K562 (cell line): Measurements from ENCODE around the gene MAP1LC3B2. TPM values are rescaled to one million over a fixed set of nuclear protein-coding genes. Genes with fewer than 3 reads are reported as not detected.

Experiments
- ATAC-seq: fragments of 200-7000 bp; cut with Tn5 transposase; 3 replicates; pipeline ENCODE4 v1.9.1; 2020; ENCODE audit warnings: moderate library complexity
- BruUV-seq: library from RNA; stranded (reverse); fragments of 400-500 nt; replicated peaks from 2 replicates; lab custom pipeline; 2021; lab: Mats Ljungman, UMichigan
- CTCF ChIA-PET: fragments of 300-600 bp; formaldehyde crosslinking; extraction: SDS; loops from one replicate; lab custom pipeline; 2021; ENCODE audit warnings: low intra/inter-chr PET ratio; lab: Yijun Ruan, JAX
- POLR2A ChIA-PET: fragments of 300-600, 350-650 bp; sonication (Branson Sonifier 250); formaldehyde crosslinking; extraction: SDS; loops from one replicate; lab custom pipeline; 2021; ENCODE audit warnings: antibody characterized with exemption, inconsistent platforms; lab: Yijun Ruan, JAX
- DNase-seq, 4 experiments: peaks; one replicate each; pipeline versions ENCODE4 v3.0.0 to v3.0.0-alpha.2; 2011 to 2018; ENCODE audit warnings: low spot score in 3 of 4, mixed read lengths in 3 of 4; ENCODE audit errors: extremely low read depth in 1 of 4
- FAIRE-seq: peaks from 2 replicates; lab custom pipeline; 2011; peaks lifted over from hg19 to GRCh38; lab: Jason Lieb, UNC
- H2AFZ ChIP-seq: 2 replicates; pipeline ENCODE4 v1.6.0; 2011; ENCODE audit warnings: low read depth, low read length, control low read depth, inconsistent platforms
- H3K27ac ChIP-seq: fragments of 200-600 bp; 3 replicates; pipeline ENCODE4 v1.8.0; 2011; ENCODE audit warnings: low read depth, mild to moderate bottlenecking, control low read depth, inconsistent platforms, low read length, moderate library complexity, mixed read lengths; ENCODE audit errors: extremely low read depth
- H3K27me3 ChIP-seq, 2 experiments: fragments of 300-600 bp in 1 of 2; 2 replicates in 1 of 2; 3 replicates in 1 of 2; pipeline versions ENCODE4 v1.6.0 to v1.8.0; 2011; ENCODE audit warnings: inconsistent platforms in 2 of 2, low read length in 2 of 2, mild to moderate bottlenecking in 1 of 2, mixed read lengths in 1 of 2, moderate library complexity in 1 of 2; ENCODE audit not compliant: control insufficient read depth in 2 of 2, insufficient read depth in 2 of 2
- H3K36me3 ChIP-seq: fragments of 300-600 bp; 3 replicates; pipeline ENCODE4 v1.8.0; 2011; ENCODE audit warnings: mild to moderate bottlenecking, low read length, inconsistent platforms; ENCODE audit not compliant: control insufficient read depth, insufficient read depth
- H3K4me1 ChIP-seq, 2 experiments: fragments of 200-600 bp in 1 of 2; replicated peaks in 1 of 2; 2 replicates in 1 of 2; 3 replicates in 1 of 2; pipeline versions ENCODE4 v1.5.1 to v1.8.0; 2011; ENCODE audit warnings: inconsistent platforms in 2 of 2, low read length in 2 of 2, mild to moderate bottlenecking in 1 of 2, mixed read lengths in 1 of 2, moderate library complexity in 1 of 2; ENCODE audit not compliant: control insufficient read depth in 2 of 2, insufficient read depth in 2 of 2
- H3K4me2 ChIP-seq: 2 replicates; pipeline ENCODE4 v1.6.1; 2011; ENCODE audit warnings: low read length, control low read depth, inconsistent platforms, mixed read lengths; ENCODE audit not compliant: insufficient read depth
- H3K4me3 ChIP-seq: fragments of 200-600 bp; sonication (generic), shearing (Covaris generic); 2 replicates; pipeline ENCODE4 v1.5.1; 2016; ENCODE audit warnings: control low read depth, inconsistent platforms
- H3K79me2 ChIP-seq: fragments of 200-600 bp; 3 replicates; pipeline ENCODE4 v1.8.0; 2011; ENCODE audit warnings: low read length, inconsistent platforms; ENCODE audit not compliant: control insufficient read depth, insufficient read depth
- H3K9ac ChIP-seq, 2 experiments: 2 replicates each; pipeline versions ENCODE4 v1.6.0 to v1.6.1; 2011; ENCODE audit warnings: low read depth in 2 of 2, low read length in 2 of 2, control low read depth in 1 of 2, inconsistent platforms in 1 of 2, mild to moderate bottlenecking in 1 of 2, mixed read lengths in 1 of 2; ENCODE audit not compliant: insufficient read depth in 1 of 2
- H3K9me1 ChIP-seq: one replicate; pipeline ENCODE4 v1.6.0; 2011; ENCODE audit warnings: inconsistent platforms, mild to moderate bottlenecking, low read length, moderate library complexity; ENCODE audit not compliant: control insufficient read depth, insufficient read depth
- H3K9me3 ChIP-seq: replicated peaks from 2 replicates; pipeline ENCODE4 v1.5.1; 2011; ENCODE audit warnings: low read depth, low read length, inconsistent platforms; ENCODE audit not compliant: control insufficient read depth, insufficient read depth
- H4K20me1 ChIP-seq: replicated peaks from 2 replicates; pipeline ENCODE4 v1.6.1; 2011; ENCODE audit warnings: low read length, inconsistent platforms, mixed read lengths; ENCODE audit not compliant: control insufficient read depth, insufficient read depth
- COPS2 ChIP-seq: fragments of 450-650 bp; conservative IDR thresholded peaks from 2 replicates; pipeline ENCODE4 v1.6.1; 2016; ENCODE audit warnings: mild to moderate bottlenecking, moderate library complexity
- ESRRA ChIP-seq: fragments of 450-650 bp; IDR thresholded peaks from 2 replicates; pipeline ENCODE4 v1.6.1; 2014; ENCODE audit warnings: low read depth, mild to moderate bottlenecking, moderate library complexity, borderline replicate concordance
- MEIS2 ChIP-seq: fragments of 450-650 bp; IDR thresholded peaks from 2 replicates; pipeline ENCODE4 v1.6.1; 2014; ENCODE audit warnings: mild to moderate bottlenecking; ENCODE audit not compliant: partially characterized antibody
- SIN3B ChIP-seq: fragments of 450-650 bp; IDR thresholded peaks from 2 replicates; pipeline ENCODE4 v1.6.1; 2017; ENCODE audit warnings: low read depth, mild to moderate bottlenecking, moderate library complexity
- TCF7 ChIP-seq: sonication (generic); IDR thresholded peaks from 2 replicates; pipeline ENCODE4 v1.6.1; 2016; ENCODE audit warnings: antibody characterized with exemption, borderline replicate concordance
- TRIM24 ChIP-seq, 2 experiments: fragments of 450-650 bp; IDR thresholded peaks; 2 replicates each; pipeline ENCODE4 v1.6.1; 2016
- YY1 ChIP-seq, 3 experiments: IDR thresholded peaks; 2 replicates each; pipeline ENCODE4 v1.6.1; 2011; ENCODE audit warnings: low read length in 2 of 3, mild to moderate bottlenecking in 2 of 3, moderate library complexity in 2 of 3, borderline replicate concordance in 1 of 3, control low read depth in 1 of 3, low read depth in 1 of 3; ENCODE audit not compliant: insufficient read depth in 3 of 3, insufficient replicate concordance in 2 of 3, control insufficient read depth in 1 of 3, insufficient read length in 1 of 3; ENCODE audit errors: extremely low read depth in 1 of 3
- ZFP36 ChIP-seq: fragments of 150-350 bp; IDR thresholded peaks from 2 replicates; pipeline ENCODE4 v1.6.1; 2018; ENCODE audit warnings: low read length, low read depth; ENCODE audit not compliant: partially characterized antibody
- ZFX ChIP-seq: sonication (generic); formaldehyde crosslinking; IDR thresholded peaks from 2 replicates; pipeline ENCODE4 v1.8.0; 2022; ENCODE audit warnings: mild to moderate bottlenecking, missing genetic modification reagents, moderate library complexity
- ZNF263 ChIP-seq: sonication (generic); formaldehyde crosslinking; IDR thresholded peaks from 2 replicates; pipeline ENCODE4 v1.8.0; 2022; ENCODE audit warnings: mild to moderate bottlenecking, missing genetic modification reagents, borderline replicate concordance
- ZNF431 ChIP-seq: sonication (generic); formaldehyde crosslinking; IDR thresholded peaks from 2 replicates; pipeline ENCODE4 v1.8.0; 2022; ENCODE audit warnings: mild to moderate bottlenecking, missing genetic modification reagents
- WGBS: fragments of 100-300 bp; shearing (Covaris generic); methylation state at CpG from one replicate; pipeline ENCODE4 v1.1.6; 2016; ENCODE audit warnings: low coverage, mixed read lengths; ENCODE audit not compliant: insufficient coverage; ENCODE audit errors: missing lambda C conversion rate; 5-methylcytosine and 5-hydroxymethylcytosine counted together
- in situ Hi-C: fragments of 300-500 bp; cut with MboI; formaldehyde crosslinking; loops from 4 replicates; pipeline ENCODE4 v1.15.0; 2018; ENCODE audit warnings: inconsistent platforms, mixed read lengths
- intact Hi-C: fragments of 100-400 bp; cut with micrococcal nuclease; formaldehyde crosslinking; loops from 2 replicates; pipeline ENCODE4 v1.14.2; 2022
- polyA plus RNA-seq, 8 experiments: library from polyadenylated mRNA; depleted of rRNA in 4 of 8; stranded (reverse) in 5 of 8; unstranded in 3 of 8; fragments of >200 nt; fragmentation: Nextera tagmentation in 2 of 8; fragmentation: Illumina TruSeq in 1 of 8; extraction: Ambion mirVana in 2 of 8; extraction: Trizol in 1 of 8; gene quantifications; 2 replicates each; pipeline versions ENCODE4 v1.2.1 to v1.2.3, GENCODE V29; 2011 to 2014; ENCODE audit warnings: inconsistent platforms in 1 of 8, missing spikeins in 1 of 8
- total RNA-seq, 7 experiments: library from RNA; depleted of rRNA in 6 of 7; stranded (reverse); fragments of >200 nt in 6 of 7; fragmentation: Illumina TruSeq in 2 of 7; extraction: Trizol in 2 of 7; gene quantifications; 2 replicates each; pipeline versions ENCODE4 v1.2.1 to v1.2.3, GENCODE V29; 2011 to 2021; ENCODE audit warnings: low replicate concordance in 1 of 7
- TF ChIP-seq, protein P1 (sequence below), 2 experiments: IDR thresholded peaks; 2 replicates each; pipeline ENCODE4 v1.6.1; 2011; ENCODE audit warnings: borderline replicate concordance in 1 of 2, control low read depth in 1 of 2, low read depth in 1 of 2, low read length in 1 of 2, mild to moderate bottlenecking in 1 of 2, mixed read lengths in 1 of 2, moderate library complexity in 1 of 2; ENCODE audit not compliant: insufficient read depth in 1 of 2, insufficient read length in 1 of 2, poor library complexity in 1 of 2, severe bottlenecking in 1 of 2; ENCODE audit errors: extremely low read depth in 1 of 2

MAP1LC3B2 gene
- total and polyA plus RNA-seq, 9 of the 15 experiments (the other 6 are each of a cell fraction or from before 2014, with no cell fraction given): 0.53 to 2.8 (median 0.76) TPM; not detected in 2

DNA sequence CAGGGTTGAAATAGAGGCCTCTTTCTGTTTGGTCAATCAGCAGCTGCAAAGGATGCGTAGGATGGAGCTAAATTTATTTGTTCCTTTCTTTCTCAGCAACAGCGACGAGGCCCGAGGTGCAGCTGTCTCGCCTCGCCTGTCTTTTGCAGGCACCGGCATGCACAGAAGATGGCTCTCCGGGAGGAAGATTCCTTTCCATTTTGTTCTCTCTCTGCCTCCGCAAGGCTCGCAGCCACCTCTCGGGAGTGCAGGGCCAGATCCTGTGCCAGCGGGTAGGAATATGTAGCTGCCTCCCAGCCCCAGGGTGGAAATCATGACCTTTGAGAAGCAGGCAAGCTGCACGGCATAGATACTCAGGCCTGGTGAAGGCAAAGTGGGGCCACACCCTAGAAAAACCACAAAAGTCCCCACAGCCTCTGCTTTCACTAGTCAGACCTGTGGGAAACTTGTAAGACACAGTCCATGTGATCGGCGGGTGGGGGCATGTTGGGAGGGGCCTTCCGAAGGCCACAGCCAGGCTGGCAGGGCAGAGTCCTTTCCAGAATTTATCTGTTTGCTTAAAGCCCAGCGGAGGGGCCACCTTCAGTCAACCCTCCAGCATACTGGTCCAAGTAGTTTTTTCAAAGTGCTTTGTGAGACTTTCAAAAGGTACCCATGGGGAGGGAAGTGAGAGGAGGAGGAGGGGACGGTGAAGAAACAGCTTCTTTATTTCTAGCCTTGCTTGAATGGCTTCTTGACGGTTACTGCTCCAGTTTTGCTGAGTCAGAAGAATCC, at the start of gene MAP1LC3B2 (continued):
- TF ChIP-seq, protein P1, sequence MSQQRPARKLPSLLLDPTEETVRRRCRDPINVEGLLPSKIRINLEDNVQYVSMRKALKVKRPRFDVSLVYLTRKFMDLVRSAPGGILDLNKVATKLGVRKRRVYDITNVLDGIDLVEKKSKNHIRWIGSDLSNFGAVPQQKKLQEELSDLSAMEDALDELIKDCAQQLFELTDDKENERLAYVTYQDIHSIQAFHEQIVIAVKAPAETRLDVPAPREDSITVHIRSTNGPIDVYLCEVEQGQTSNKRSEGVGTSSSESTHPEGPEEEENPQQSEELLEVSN (IDR thresholded peaks at IDR 0.05; ENCODE audit: borderline replicate concordance in 1 of 2, extremely low read depth in 1 of 2, insufficient read depth in 1 of 2, insufficient read length in 1 of 2, low read depth in 1 of 2, low read length in 1 of 2, poor library complexity in 1 of 2, severe bottlenecking in 1 of 2): peak in 1 of 2 experiments; percentile 33
- peak; percentile 44; the same call in 1 of the 2 replicates for TF ChIP-seq ZNF263 (CRISPR knock-in tag)
- peak; percentile 98 for TF ChIP-seq ESRRA
- peak; percentile 62; the same call in 1 of the 2 replicates for TF ChIP-seq ZFX (CRISPR knock-in tag)

DNA sequence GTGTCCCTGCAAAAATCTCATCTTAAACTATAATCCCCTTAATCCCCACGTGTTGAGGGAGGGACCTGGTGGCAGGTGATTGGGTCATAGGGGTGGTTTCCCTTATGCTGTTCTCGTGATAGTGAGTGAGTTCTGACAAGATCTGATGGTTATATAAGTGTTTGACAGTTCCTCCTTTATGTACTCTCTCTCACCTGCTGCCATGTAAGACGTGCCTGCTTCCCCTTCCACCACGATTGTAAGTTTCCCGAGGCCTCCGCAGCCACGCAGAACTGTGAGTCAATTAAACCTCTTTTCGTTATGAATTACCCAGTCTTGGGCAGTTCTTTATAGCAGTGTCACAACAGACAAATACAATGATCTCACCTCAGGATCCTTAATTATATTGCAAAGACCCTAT, 45.2 kb upstream of the MAP1LC3B2 start:
- Histone ChIP-seq H3K9me1 (no peaks in the 10 kb centered on the region), H3K9me3 (no peaks in the 10 kb centered on the region), H2AFZ (no peak overlapping the region), H3K4me3 (no peak overlapping the region), H3K27me3 (no peaks in the 10 kb centered on the region), H4K20me1 (no peaks in the 10 kb centered on the region), H3K79me2 (no peaks in the 10 kb centered on the region), H3K27ac (no peak overlapping the region), H3K4me2 (no peak overlapping the region), H3K4me1 (peaks cover 0 to 7% of the 10 kb centered on the region in 2 experiments; a peak in 2 of 5 replicates), H3K36me3 (no peaks in the 10 kb centered on the region), H3K9ac (no peak overlapping the region)
- ChIA-PET CTCF (no interaction called here), POLR2A (no interaction called here)
- ATAC-seq: no peak
- in situ Hi-C loops: no loop called here
- intact Hi-C loops: no loop called here
- DNase-seq: no peak
- 52% methylated on average over 8 of the region's 8 CpGs for WGBS
- BruUV-seq: no TSS peak
- FAIRE-seq: no peak
- TF ChIP-seq ZFP36 (peak; percentile 21), SIN3B (no peak), ZNF431 (peak; percentile 92), MEIS2 (peak; percentile 22), COPS2 (no peak), TCF7 (no peak), YY1 (IDR thresholded peaks at IDR 0.05; ENCODE audit: borderline replicate concordance in 1 of 3, control insufficient read depth in 1 of 3, extremely low read depth in 1 of 3, insufficient read depth in 3 of 3, insufficient read length in 1 of 3, insufficient replicate concordance in 2 of 3, low read depth in 1 of 3, low read length in 2 of 3) (no peak), TRIM24 (IDR thresholded peaks at IDR 0.05) (peak in 1 of 2 experiments; percentile 18; a peak in 1 of 4 replicates)
